Central memory CD4-positive, alpha-beta T cell (primary cell): ENCODE measurements around the gene LRRN3.
"Not testable (repeated sequence)": the region's sequence is repeated elsewhere in the genome, so short reads cannot be mapped to it uniquely, and the experiment has no call there.

Experiments used
- DNase-seq: peaks from one replicate; pipeline ENCODE4 v3.0.0; 2022
- total RNA-seq, 3 experiments: gene quantifications; one replicate each; lab custom pipeline; 2026; lab: John Stamatoyannopoulos, UW

LRRN3 gene
- total RNA-seq: 28.9 to 101 (median 63.3) reads per million in 3 experiments

DNA sequence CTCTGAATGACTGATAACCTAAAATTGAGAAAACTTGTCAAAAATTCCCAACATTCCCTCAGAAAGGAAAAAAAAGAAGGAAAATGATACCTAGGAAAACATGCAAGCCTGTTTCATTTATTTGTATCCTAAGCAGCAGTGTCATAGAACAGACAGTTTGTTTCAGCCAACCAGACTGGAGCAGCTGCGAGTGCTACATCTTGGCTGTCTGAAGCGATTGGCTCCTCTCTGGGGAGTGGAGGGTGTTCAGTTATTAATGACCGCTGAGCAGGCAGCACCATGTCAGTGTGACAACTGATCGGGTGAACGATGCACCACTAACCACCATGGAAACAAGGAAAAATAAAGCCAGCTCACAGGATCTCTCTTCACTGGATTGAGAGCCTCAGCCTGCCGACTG lies at the start of gene LRRN3:
TSS of gene LRRN3 (plus strand) at position 282 of the 400 bp plus-strand sequence. CDS start 31,646 bp downstream, outside the sequence.
- DNase-seq: no peak

DNA sequence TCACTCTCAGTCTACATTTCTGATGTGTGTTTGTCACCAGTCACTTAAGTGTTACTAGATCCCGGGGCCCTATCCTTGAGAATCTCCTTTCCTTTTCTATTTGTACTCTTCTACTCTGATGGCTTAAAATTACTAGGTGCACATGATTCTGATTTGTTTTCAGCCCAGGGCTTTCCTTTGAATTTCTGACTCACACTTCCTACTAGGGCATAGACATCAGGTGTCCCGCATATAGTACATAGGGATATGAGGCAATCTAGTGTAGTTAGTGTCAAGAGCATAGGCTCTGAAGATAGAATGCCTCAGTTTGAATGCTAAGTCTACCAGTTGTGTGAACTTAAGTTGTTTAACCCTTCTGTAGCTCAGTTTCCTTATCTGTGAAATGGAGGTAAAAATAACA lies 49.4 kb upstream of the LRRN3 start:
- DNase-seq: no peak

DNA sequence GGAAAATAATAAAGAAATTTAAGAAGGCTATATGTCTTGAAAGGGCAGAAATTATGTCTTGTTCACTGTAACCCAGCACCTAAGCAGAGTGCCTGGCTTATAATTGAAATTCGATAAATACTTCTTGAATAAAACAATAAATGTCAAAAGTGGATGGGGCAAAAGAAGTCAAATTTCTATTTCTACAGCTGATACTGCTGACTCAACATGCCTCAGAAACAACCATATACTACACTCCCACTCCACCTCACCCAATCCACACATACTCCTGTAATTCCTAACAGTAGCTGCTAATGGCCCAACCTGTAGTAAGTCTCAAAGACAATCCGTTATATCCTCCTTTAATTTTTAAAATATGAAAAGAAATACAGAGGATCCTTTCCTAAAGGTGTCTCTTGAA lies 48.1 kb upstream of the LRRN3 start:
- no peak for DNase-seq

DNA sequence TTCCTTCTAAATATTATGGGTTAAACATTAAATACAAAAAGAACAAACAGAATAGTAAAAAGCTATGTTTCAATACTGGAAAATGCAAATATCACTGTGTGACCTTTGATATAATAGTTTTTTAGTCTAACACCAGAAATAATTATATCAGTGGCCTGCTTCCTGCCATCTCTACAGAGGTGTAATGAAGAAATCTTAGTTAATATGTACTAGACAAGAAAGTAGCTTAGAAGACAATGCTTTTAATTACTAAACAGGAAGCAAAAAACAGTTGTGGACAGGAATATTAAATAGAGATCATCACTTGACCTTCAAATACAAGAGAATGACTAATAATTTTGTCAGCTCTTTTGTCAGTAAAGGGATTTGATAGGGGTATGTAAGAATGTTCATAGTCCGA lies 47.4 kb upstream of the LRRN3 start:
- DNase-seq: no peak

DNA sequence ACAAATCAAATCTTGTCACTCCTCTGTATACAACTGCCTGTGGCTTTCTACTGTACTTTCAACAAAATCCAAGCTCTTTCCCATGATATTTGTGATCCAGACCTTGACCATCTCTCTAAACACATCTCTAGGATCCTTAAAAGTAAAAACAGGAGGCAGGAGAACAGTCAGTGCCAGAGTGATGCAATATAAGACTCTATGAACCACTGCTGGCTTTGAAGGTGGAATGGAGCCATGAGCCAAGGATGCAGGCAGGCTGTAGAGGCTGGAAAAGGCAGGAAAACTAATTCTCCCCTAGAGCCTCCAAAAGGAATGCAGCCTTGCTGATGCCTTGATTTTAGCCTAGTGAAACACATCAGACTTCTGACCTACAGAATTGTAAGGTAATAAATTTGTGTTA lies 45.5 kb upstream of the LRRN3 start:
- no peak for DNase-seq

- DNase-seq: no peak
These were observed 43.3 kb upstream of the LRRN3 start for GRCh38 chr7:111047595-111047994.

- no peak for DNase-seq
These were observed 40.8 kb upstream of the LRRN3 start for GRCh38 chr7:111049971-111050680.

- DNase-seq: no peak
These were observed 40.0 kb upstream of the LRRN3 start for GRCh38 chr7:111050875-111051416.

- no peak for DNase-seq
These were observed 39.1 kb upstream of the LRRN3 start for GRCh38 chr7:111051832-111052231.

GRCh38 chr7:111053035-111053434 lies 37.9 kb upstream of the LRRN3 start:
- no peak for DNase-seq

GRCh38 chr7:111056371-111056770 lies 34.6 kb upstream of the LRRN3 start:
- no peak for DNase-seq

- DNase-seq: no peak
These were observed 33.9 kb upstream of the LRRN3 start for GRCh38 chr7:111057066-111057465.

GRCh38 chr7:111059833-111060232 lies 31.1 kb upstream of the LRRN3 start:
- DNase-seq: no peak

DNA sequence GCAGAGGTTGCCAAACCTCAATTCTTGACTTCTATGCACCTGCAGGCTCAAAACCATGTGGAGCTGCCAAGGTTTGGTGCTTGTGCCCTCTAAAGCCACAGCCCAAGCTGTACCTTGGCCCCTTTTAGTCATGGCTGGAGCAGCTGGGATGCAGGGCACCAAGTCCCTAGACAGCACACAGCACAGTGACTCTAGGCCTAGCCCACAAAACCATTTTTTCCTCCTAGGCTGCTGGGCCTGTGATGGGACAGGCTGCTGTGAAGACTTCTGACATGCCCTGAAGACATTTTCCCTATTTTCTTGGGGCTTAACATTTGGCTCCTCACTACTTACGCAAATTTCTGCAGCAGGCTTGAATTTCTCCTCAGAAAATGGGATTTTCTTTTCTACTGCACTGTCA lies 27.8 kb upstream of the LRRN3 start:
- DNase-seq: no peak

GRCh38 chr7:111067251-111067650 lies 23.7 kb upstream of the LRRN3 start:
- no peak for DNase-seq

- no peak for DNase-seq
These were observed 23.2 kb upstream of the LRRN3 start for GRCh38 chr7:111067682-111068081.

DNA sequence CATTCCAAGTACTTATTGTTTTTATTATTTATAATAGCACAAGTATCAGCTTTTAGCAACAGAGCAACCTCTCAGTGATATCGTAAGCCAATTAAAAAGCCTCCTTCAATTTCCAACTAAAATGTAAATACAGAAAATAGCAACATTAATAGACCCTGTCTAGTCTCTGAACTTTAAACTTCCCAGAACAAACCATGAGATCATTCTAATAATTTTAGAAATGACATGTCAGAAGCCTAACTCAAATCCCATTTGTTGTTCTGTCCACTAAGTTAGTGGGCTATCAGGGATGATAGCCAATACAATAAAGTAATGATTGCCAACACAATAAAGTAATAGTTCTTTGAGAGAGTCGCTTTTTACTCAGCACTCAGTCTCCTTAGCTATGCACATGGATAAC lies 22.3 kb upstream of the LRRN3 start:
- DNase-seq: no peak

DNA sequence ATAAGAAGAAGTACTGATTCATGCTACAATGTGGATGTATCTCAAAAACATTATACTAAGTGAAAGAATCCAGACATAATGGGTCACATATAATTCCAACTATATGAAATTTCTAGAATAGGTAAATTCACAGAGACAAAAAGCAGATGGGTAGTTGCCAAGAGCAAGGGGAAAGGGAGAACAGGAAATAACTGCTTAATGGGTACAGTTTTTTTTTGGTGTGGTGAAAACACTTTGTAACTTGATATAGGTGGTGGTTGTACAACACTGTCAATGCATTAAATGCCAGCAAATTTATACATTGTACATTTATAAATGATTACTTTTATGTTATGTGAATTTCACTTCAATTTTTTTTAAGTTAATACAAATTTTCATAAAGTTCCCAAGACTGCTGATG lies 19.4 kb upstream of the LRRN3 start:
- DNase-seq: no peak

DNA sequence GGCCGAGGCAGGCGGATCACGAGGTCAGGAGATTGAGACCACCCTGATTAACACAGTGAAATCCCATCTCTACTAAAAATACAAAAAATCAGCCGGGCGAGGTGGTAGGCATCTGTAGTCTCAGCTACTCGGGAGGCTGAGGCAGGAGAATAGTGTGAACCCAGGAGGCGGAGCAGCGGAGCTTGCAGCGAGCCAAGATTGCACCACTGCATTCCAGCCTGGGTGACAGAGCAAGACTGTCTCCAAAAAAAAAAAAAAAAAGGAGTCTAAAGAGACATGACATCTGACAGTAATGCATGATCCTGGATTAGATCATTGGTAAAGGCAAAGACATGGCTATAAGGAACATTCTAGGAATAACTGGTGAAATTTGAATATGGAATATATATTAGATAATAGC lies 18.3 kb upstream of the LRRN3 start:
- DNase-seq: not testable (repeated sequence)

DNA sequence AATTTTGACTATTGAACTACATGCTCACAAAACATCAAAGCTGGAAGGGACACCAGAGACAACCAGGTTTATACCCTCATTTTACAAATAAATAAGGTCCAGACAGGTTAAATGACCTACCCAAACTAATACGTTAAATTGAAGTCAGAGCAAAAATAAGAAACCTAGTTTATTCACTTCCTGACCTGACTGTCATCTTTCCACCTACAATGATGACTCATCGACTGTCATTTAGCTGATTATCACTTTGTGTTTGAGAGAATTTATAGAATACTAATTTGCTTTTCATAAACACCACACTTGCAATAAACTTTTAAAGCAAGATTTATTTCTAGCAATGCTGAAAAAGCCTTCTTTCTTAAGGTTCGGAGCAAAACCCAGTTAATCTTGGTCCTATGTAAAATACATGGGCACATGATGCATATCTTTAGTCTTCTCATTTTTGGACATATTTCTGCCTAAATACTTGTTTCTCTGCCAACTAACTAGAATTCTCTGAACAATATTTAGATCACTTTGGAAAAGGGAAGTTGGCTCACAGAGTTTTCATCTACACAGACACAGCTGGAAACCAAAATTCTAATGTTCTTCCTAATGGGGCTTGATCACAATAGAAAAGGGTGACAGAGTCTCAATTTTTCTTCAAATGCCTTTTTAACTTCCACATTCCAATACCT lies 16.7 kb upstream of the LRRN3 start:
- DNase-seq: no peak

- no peak for DNase-seq
These were observed 16.2 kb upstream of the LRRN3 start for GRCh38 chr7:111074748-111075146.

- DNase-seq: no peak
These were observed 15.4 kb upstream of the LRRN3 start for GRCh38 chr7:111075498-111075897.

- DNase-seq: no peak
These were observed 14.7 kb upstream of the LRRN3 start for GRCh38 chr7:111076205-111076604.

- no peak for DNase-seq
These were observed 13.9 kb upstream of the LRRN3 start for GRCh38 chr7:111077001-111077400.
